Placental pericyte (primary cell): Measurements from ENCODE around the gene FZD7. TPM values are rescaled to one million over a fixed set of nuclear protein-coding genes. Genes with fewer than 3 reads are reported as not detected.

Experiments used
- total RNA-seq: library from RNA; depleted of rRNA; stranded (reverse); fragments of >200 nt; gene quantifications from 2 replicates; pipeline ENCODE4 v1.2.3, GENCODE V29; 2012

The FZD7 gene
- total RNA-seq, result 19.0 and 31.8 TPM in 2 replicates

DNA sequence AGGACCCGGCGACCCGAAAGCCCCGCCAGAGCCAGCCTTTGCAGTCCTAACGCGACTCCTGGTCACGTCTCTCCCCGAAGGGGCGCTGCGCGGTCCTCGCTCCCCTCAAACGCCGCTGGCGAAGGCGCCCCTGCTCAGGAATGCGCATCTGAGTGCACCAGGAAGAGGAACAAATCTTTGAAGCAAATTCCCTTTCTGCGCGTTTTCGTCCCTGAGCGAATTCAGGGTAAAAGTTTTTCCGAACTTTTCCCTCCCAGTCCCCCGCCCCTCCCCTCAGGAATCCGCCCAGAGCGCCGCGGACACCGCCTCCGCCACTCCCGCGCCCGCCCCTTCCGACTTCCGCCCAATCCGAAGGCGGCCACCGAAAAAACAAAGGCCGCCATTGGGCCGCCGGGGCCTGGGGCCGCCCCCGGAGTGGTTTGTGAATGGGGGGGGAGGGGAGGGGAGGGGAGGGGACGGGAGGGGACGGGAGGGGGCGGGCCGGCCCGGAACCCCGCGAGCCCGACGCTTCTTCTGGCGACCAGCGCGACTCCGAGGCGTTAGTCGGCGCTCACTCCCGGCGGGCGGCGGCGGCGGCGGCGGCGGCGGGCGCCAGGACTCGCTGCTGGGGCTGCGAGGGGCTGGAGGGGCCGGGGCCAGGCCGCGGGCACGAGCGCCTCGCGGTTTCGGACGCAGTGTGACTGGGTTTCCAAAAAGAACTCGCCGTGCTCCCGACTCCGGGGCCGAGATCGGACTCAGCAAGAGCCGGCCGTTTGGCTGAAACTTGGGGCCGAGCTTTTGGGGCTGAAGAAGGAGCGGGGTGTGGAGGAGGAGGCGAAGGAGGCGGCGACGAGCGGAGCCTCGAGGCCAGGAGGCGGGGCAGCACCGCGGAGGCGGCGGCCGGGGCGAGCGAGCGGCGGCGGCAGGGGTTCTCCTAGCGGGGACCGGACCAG, at the start of gene FZD7:
Gene FZD7, plus strand, starts transcription at position 539 of the 932 bp plus-strand sequence. CDS start 793 bp downstream, outside the sequence.

DNA sequence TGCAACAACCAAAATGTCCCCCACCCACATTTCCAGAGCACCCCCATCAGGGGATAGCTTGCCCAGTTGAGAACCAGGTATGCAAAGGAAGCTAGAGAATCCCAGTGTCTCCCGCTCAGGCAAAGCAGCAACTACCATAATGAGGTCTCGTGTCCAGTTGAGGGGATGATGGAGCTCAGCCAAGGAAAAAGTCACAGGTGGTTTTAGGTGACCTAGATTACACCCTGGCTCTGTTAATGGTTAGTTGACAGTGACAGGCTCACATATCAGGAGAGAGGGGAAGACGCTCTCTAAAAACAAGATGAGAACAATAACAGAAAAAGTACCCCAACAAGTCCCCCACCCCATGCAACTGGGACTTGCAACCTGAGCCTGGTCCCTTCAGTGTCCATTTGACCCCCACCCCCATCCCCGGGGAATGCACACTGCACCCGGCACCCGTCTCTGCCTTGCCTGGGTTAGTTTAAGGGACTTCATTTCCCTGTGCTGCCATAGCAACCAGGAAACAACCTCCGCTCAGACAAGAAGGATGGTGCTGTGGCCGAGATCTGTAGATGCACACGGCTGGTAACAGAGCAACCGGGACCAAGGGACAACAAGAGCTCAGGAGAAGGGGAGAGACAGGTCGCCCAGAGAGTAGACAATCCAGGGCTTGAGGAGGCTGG, 39.2 kb downstream of the FZD7 start, which contains the start of gene KIAA2012:
Gene KIAA2012, plus strand, starts transcription at position 519 of the 665 bp plus-strand sequence. CDS start 373 bp downstream, outside the sequence.

Other genes starting within 250 kb of the FZD7 start
- 1.3 and 7.0 TPM in 2 replicates for gene CDK15, start 227.3 kb upstream of the FZD7 start, total RNA-seq
- gene KIAA2012, start 39.4 kb downstream of the FZD7 start, total RNA-seq, result not detected in 2 replicates
- 83.4 and 110 TPM in 2 replicates for gene SUMO1, start 204.7 kb downstream of the FZD7 start, total RNA-seq
- 65.7 and 87.5 TPM in 2 replicates for gene NOP58, start 231.9 kb downstream of the FZD7 start, total RNA-seq